Neuron (in vitro differentiated cells): Measurements from ENCODE around the gene PPP1R7.

Source experiments
- H2AFZ ChIP-seq: one replicate; pipeline ENCODE4 v1.6.1; 2013; ENCODE audit warnings: low read depth, mild to moderate bottlenecking, inconsistent platforms, low read length, moderate library complexity
- H3K27me3 ChIP-seq: one replicate; pipeline ENCODE4 v1.6.1; 2013; ENCODE audit warnings: low read length; ENCODE audit not compliant: insufficient read depth
- H3K36me3 ChIP-seq: one replicate; pipeline ENCODE4 v1.6.1; 2013; ENCODE audit warnings: low read length; ENCODE audit not compliant: insufficient read depth
- H3K4me1 ChIP-seq: one replicate; pipeline ENCODE4 v1.6.1; 2013; ENCODE audit warnings: low read length; ENCODE audit not compliant: insufficient read depth
- H3K4me3 ChIP-seq: 2 replicates; pipeline ENCODE4 v1.5.1; 2013; ENCODE audit warnings: mild to moderate bottlenecking, low read length, moderate library complexity
- H3K9me3 ChIP-seq: one replicate; pipeline ENCODE4 v1.6.1; 2013; ENCODE audit warnings: low read length

Gene PPP1R7

GRCh38 chr2:241168366-241168765 lies 18.1 kb downstream of the PPP1R7 start:
- Histone ChIP-seq H2AFZ (no peak overlapping the region), H3K4me1 (no peaks in the 10 kb centered on the region), H3K9me3 (peaks cover 17% of the 10 kb centered on the region), H3K36me3 (peaks cover 75% of the 10 kb centered on the region), H3K4me3 (no peak overlapping the region), H3K27me3 (no peaks in the 10 kb centered on the region)

DNA sequence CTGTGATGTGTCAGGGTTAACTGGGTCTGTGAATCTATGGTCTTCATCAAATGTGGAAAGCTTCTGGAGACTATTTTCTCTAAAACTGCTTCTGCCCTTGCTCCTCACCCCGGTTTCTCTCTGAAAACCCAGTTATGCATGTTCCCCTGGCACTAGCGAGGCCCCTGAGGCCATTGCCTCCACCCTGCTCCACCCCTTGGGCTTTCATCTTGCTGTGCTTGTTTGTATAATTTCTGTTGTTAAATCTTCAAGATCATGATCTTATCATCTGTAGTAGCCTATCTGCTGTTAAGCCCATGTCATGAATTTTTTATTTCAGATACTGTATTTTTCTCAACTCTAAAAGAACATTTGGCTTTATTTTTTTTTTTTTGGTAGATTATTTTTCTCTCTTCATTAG lies 23.3 kb downstream of the PPP1R7 start:
- Histone ChIP-seq H3K4me3 (no peak overlapping the region), H3K27me3 (no peaks in the 10 kb centered on the region), H3K9me3 (peaks cover 17% of the 10 kb centered on the region), H3K36me3 (peaks cover 54% of the 10 kb centered on the region), H2AFZ (no peak overlapping the region), H3K4me1 (no peaks in the 10 kb centered on the region)

GRCh38 chr2:241177526-241178334 lies 27.5 kb downstream of the PPP1R7 start:
- Histone ChIP-seq H3K4me3 (no peak overlapping the region), H2AFZ (no peak overlapping the region), H3K36me3 (peaks cover 28% of the 10 kb centered on the region), H3K4me1 (peaks cover 5% of the 10 kb centered on the region), H3K27me3 (no peaks in the 10 kb centered on the region), H3K9me3 (no peaks in the 10 kb centered on the region)

DNA sequence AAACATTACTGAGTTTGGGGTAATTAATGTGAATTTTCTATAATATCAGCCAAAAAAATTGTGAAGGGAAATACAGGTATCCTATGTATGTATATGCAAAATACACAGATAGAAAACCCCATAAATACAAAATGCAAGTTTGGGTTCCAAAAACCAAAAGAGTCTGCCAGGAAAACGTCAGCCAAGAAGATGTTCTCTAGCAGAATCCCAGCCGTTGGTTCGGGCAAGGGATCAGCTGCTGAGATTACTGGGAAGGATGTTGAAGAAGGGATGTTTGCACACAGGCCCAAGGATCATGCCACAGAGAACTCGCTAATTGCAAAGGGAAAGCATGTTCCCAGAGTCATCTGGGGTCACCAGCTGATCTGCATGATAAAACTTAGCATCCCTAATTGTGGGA lies 28.7 kb downstream of the PPP1R7 start:
- Histone ChIP-seq H3K4me3 (no peak overlapping the region), H3K9me3 (no peaks in the 10 kb centered on the region), H3K4me1 (peaks cover 5% of the 10 kb centered on the region), H3K36me3 (peaks cover 28% of the 10 kb centered on the region), H2AFZ (no peak overlapping the region), H3K27me3 (no peaks in the 10 kb centered on the region)

DNA sequence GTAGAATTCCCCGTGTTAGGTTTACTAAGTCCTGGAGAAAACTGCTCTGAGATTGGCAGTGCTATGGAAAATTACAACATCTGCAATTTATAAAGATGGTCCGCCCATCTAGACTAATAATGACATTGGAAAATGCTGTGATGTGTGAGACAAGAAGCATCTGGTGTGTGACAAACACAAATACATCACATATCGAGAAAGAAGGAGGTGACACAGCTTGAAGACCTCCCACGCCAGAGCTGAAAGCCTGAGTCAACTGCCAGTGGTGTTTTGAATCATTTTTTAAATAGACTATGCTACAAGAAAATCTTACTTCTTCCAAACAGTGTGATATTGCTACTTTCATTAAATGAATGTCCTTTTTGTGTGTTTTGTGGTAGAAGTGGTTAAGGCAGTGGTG lies 29.6 kb downstream of the PPP1R7 start:
- no peaks in the 10 kb centered on the region for H3K9me3 ChIP-seq
- H3K4me1 ChIP-seq = peaks cover 5% of the 10 kb centered on the region
- no peak overlapping the region for H3K4me3 ChIP-seq
- no peak overlapping the region for H2AFZ ChIP-seq
- no peaks in the 10 kb centered on the region for H3K27me3 ChIP-seq
- peaks cover 24% of the 10 kb centered on the region for H3K36me3 ChIP-seq

GRCh38 chr2:241180495-241180894 lies 30.2 kb downstream of the PPP1R7 start:
- H3K36me3 ChIP-seq = peaks cover 19% of the 10 kb centered on the region
- no peaks in the 10 kb centered on the region for H3K9me3 ChIP-seq
- H3K27me3 ChIP-seq = no peaks in the 10 kb centered on the region
- H3K4me3 ChIP-seq = no peak overlapping the region
- H2AFZ ChIP-seq = no peak overlapping the region
- H3K4me1 ChIP-seq = peaks cover 5% of the 10 kb centered on the region

- Histone ChIP-seq H3K27me3 (no peaks in the 10 kb centered on the region), H3K36me3 (peaks cover 14% of the 10 kb centered on the region), H3K9me3 (no peaks in the 10 kb centered on the region), H3K4me1 (peaks cover 5% of the 10 kb centered on the region), H2AFZ (no peak overlapping the region), H3K4me3 (no peak overlapping the region)
Observed at GRCh38 chr2:241182126-241182525, 31.9 kb downstream of the PPP1R7 start.

DNA sequence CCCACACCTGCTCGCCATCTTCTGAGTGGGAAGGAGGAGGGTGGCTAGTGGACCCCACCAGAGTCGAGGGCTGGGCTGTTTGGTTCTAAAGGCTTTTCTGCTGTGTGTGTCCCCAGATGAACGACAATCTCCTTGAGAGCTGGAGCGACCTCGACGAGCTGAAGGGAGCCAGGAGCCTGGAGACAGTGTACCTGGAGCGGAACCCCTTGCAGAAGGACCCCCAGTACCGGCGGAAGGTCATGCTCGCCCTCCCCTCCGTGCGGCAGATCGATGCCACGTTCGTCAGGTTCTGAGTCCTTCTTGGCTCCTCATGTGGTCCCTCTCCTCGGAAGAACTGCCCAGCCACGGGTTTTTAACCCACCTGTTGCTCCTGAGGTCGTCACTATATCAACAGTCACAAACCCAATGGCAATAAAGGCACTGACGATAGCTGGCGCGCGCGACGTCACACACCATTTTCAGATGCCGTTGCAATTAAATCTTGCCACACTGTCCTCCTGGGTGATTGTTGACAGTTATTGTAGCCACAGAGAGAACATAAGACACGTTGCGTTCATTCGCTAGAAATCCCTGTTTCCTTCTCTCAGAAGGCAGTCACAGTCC lies 32.4 kb downstream of the PPP1R7 start:
- H3K9me3 ChIP-seq = no peaks in the 10 kb centered on the region
- H3K4me1 ChIP-seq = peaks cover 5% of the 10 kb centered on the region
- no peak overlapping the region for H3K4me3 ChIP-seq
- H3K27me3 ChIP-seq = no peaks in the 10 kb centered on the region
- H2AFZ ChIP-seq = no peak overlapping the region
- H3K36me3 ChIP-seq = peaks cover 14% of the 10 kb centered on the region

GRCh38 chr2:241183221-241183620 lies 33.0 kb downstream of the PPP1R7 start:
- Histone ChIP-seq H3K4me3 (no peak overlapping the region), H3K9me3 (no peaks in the 10 kb centered on the region), H3K4me1 (peaks cover 8% of the 10 kb centered on the region), H3K27me3 (no peaks in the 10 kb centered on the region), H3K36me3 (peaks cover 14% of the 10 kb centered on the region), H2AFZ (no peak overlapping the region)

DNA sequence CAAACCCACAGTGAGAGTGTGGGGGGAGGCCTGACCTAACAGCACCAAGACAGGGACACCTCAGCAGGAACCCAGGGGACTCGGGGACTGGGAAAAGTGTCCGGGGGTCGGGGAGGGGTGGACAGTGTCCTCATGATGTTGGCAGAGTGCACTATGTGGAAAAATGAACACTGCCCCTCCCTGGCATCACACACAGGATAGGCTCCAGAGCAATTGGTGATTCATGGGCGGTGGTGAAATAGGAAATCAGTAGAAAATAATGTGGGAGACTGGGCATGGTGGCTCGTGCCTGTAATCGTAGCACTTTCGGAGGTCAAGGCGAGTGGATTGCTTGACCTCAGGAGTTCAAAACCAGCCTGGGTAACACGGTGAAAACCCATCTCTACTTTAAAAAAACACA lies 34.6 kb downstream of the PPP1R7 start:
- H3K27me3 ChIP-seq = no peaks in the 10 kb centered on the region
- no peak overlapping the region for H3K4me3 ChIP-seq
- H3K36me3 ChIP-seq = peaks cover 13% of the 10 kb centered on the region
- peaks cover 2% of the 10 kb centered on the region for H3K4me1 ChIP-seq
- H2AFZ ChIP-seq = no peak overlapping the region
- H3K9me3 ChIP-seq = no peaks in the 10 kb centered on the region

GRCh38 chr2:241185961-241186360 lies 35.7 kb downstream of the PPP1R7 start:
- no peak overlapping the region for H2AFZ ChIP-seq
- H3K36me3 ChIP-seq = peaks cover 11% of the 10 kb centered on the region
- no peak overlapping the region for H3K4me3 ChIP-seq
- no peaks in the 10 kb centered on the region for H3K9me3 ChIP-seq
- no peaks in the 10 kb centered on the region for H3K27me3 ChIP-seq
- H3K4me1 ChIP-seq = peaks cover 2% of the 10 kb centered on the region

- Histone ChIP-seq H3K4me3 (no peak overlapping the region), H2AFZ (no peak overlapping the region), H3K27me3 (no peaks in the 10 kb centered on the region), H3K4me1 (peaks cover 2% of the 10 kb centered on the region), H3K36me3 (peaks cover 5% of the 10 kb centered on the region), H3K9me3 (no peaks in the 10 kb centered on the region)
Observed at GRCh38 chr2:241187101-241187917, 37.0 kb downstream of the PPP1R7 start.

DNA sequence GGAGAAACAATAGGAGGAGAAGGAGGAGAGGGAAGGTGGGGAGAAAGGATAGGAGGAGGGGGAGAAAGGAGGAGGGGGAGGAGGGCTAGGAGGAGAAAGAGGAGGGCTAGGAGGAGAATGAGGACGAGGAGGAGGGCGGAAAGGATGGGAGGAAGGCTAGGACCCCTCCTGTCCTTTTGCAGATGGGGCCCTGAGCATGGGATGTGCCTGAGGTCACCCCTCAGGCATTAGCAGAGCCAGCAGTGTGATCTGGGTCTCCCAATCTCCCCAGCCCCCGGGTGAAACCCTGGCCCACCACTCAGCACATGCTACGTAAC lies 37.6 kb downstream of the PPP1R7 start:
- H3K4me1 ChIP-seq = peaks cover 2% of the 10 kb centered on the region
- no peaks in the 10 kb centered on the region for H3K27me3 ChIP-seq
- H3K4me3 ChIP-seq = no peak overlapping the region
- peaks cover 5% of the 10 kb centered on the region for H3K36me3 ChIP-seq
- H3K9me3 ChIP-seq = no peaks in the 10 kb centered on the region
- no peak overlapping the region for H2AFZ ChIP-seq
